ENCODE results near the gene OR52A1. TPM values are rescaled to one million over a fixed set of nuclear protein-coding genes. Genes with fewer than 3 reads are reported as not detected.

Gene OR52A1
- total and polyA plus RNA-seq, 9 of the 15 experiments (the other 6 are each of a cell fraction or from before 2014, with no cell fraction given): under 0.01 to 0.33 (median 0.13) TPM; not detected in 3

DNA sequence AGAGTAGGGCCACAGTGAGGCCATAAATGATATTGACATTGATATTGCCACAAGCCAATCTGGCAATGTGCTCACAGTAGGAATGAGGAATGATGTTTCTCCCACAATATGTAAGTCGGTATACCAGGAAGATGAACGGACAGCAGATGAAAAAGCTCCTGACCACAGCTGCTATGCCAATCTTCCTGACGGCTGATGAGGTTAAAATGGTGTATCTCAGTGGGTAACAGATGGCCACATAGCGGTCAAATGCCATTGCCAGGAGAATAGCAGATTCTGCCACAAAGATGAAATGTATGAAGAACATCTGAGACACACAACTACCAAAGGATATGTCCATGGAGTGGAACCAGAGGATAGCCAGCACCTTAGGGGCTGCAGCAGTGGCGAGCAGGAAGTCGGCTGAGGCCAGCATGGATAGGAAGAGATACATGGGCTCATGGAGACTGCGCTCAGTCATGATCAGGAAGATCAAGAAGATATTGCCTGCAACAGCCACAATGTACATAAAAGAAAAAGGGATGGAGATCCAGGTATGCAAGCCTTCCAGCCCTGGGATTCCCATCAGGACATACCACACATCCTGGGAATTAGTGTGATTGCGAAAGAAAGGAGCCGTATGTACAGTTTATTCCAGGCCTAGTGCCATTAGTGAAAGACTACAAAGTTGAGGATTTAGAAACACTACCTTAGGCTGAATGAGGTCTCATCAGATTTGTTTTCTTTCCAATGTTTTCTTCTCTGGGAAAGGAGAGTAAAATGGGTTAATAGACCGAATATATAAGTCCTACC lies 23.7 kb upstream of the OR52A1 start:
- Histone ChIP-seq H3K4me2 (ENCODE audit: insufficient read depth, low read length) (no peak overlapping the region), H3K27me3 (ENCODE audit: control insufficient read depth in 2 of 2, insufficient read depth in 2 of 2, low read length in 2 of 2) (no peaks in the 10 kb centered on the region), H3K4me1 (replicated peaks in 1 of 2; ENCODE audit: control insufficient read depth in 2 of 2, insufficient read depth in 2 of 2, low read length in 2 of 2) (no peaks in the 10 kb centered on the region; a peak in 1 of 5 replicates), H3K36me3 (ENCODE audit: control insufficient read depth, insufficient read depth, low read length) (no peaks in the 10 kb centered on the region), H3K79me2 (ENCODE audit: control insufficient read depth, insufficient read depth, low read length) (no peaks in the 10 kb centered on the region), H3K9ac (ENCODE audit: insufficient read depth in 1 of 2, low read depth in 2 of 2, low read length in 2 of 2) (no peak overlapping the region), H3K27ac (ENCODE audit: extremely low read depth, low read depth, low read length) (no peak overlapping the region; the same call in 2 of the 3 replicates), H2AFZ (ENCODE audit: low read depth, low read length) (peak overlapping the region; percentile 79), H3K9me3 (replicated peaks; ENCODE audit: control insufficient read depth, insufficient read depth, low read depth, low read length) (no peaks in the 10 kb centered on the region), H4K20me1 (replicated peaks; ENCODE audit: control insufficient read depth, insufficient read depth, low read length) (no peaks in the 10 kb centered on the region), H3K9me1 (ENCODE audit: control insufficient read depth, insufficient read depth, low read length) (no peaks in the 10 kb centered on the region), H3K4me3 (no peak overlapping the region)
- BruUV-seq (replicated peaks): no TSS peak
- ATAC-seq (peak; percentile 80), FAIRE-seq (no peak), DNase-seq (ENCODE audit: extremely low read depth in 1 of 4, low spot score in 3 of 4) (no peak)
- WGBS (ENCODE audit: insufficient coverage, low coverage, missing lambda C conversion rate): 57% methylated on average over 10 of the region's 10 CpGs
- in situ Hi-C loops (cut with MboI): no loop called here
- intact Hi-C loops (cut with micrococcal nuclease): no loop called here
- no peak for TF ChIP-seq FOXK1 (CRISPR knock-in tag; IDR thresholded peaks at IDR 0.05; ENCODE audit: borderline replicate concordance)
- peak; percentile 20 for TF ChIP-seq DACH1 (IDR thresholded peaks at IDR 0.05; ENCODE audit: partially characterized antibody)
- no peak for TF ChIP-seq ERF (CRISPR knock-in tag; IDR thresholded peaks at IDR 0.05)
- no peak for TF ChIP-seq ATF1 (CRISPR knock-in tag; IDR thresholded peaks at IDR 0.05)
- no peak for TF ChIP-seq ATF1 (tag; IDR thresholded peaks at IDR 0.05)
- 0 out of 2 replicates have a peak, but pooled peaks have one; percentile 16 for TF ChIP-seq SMARCA4 (IDR thresholded peaks at IDR 0.05)
- TF ChIP-seq CEBPB (tag; IDR thresholded peaks at IDR 0.05): peak; percentile 83
- no peak for TF ChIP-seq CSDE1 (IDR thresholded peaks at IDR 0.05)
- 0 out of 2 replicates have a peak, but pooled peaks have one; percentile 10 for TF ChIP-seq ELF2 (CRISPR knock-in tag; IDR thresholded peaks at IDR 0.05)
- TF ChIP-seq, protein P1, sequence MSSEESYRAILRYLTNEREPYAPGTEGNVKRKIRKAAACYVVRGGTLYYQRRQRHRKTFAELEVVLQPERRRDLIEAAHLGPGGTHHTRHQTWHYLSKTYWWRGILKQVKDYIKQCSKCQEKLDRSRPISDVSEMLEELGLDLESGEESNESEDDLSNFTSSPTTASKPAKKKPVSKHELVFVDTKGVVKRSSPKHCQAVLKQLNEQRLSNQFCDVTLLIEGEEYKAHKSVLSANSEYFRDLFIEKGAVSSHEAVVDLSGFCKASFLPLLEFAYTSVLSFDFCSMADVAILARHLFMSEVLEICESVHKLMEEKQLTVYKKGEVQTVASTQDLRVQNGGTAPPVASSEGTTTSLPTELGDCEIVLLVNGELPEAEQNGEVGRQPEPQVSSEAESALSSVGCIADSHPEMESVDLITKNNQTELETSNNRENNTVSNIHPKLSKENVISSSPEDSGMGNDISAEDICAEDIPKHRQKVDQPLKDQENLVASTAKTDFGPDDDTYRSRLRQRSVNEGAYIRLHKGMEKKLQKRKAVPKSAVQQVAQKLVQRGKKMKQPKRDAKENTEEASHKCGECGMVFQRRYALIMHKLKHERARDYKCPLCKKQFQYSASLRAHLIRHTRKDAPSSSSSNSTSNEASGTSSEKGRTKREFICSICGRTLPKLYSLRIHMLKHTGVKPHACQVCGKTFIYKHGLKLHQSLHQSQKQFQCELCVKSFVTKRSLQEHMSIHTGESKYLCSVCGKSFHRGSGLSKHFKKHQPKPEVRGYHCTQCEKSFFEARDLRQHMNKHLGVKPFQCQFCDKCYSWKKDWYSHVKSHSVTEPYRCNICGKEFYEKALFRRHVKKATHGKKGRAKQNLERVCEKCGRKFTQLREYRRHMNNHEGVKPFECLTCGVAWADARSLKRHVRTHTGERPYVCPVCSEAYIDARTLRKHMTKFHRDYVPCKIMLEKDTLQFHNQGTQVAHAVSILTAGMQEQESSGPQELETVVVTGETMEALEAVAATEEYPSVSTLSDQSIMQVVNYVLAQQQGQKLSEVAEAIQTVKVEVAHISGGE (CRISPR knock-in tag; IDR thresholded peaks at IDR 0.05): 0 out of 6 replicates have a peak, but pooled peaks of 1 of the 3 experiments have one; percentile 24
- TF ChIP-seq RFX1 (IDR thresholded peaks at IDR 0.05): no peak
- no peak for TF ChIP-seq KLF13 (tag; IDR thresholded peaks at IDR 0.05; ENCODE audit: borderline replicate concordance, low read depth)
- TF ChIP-seq, protein P2, sequence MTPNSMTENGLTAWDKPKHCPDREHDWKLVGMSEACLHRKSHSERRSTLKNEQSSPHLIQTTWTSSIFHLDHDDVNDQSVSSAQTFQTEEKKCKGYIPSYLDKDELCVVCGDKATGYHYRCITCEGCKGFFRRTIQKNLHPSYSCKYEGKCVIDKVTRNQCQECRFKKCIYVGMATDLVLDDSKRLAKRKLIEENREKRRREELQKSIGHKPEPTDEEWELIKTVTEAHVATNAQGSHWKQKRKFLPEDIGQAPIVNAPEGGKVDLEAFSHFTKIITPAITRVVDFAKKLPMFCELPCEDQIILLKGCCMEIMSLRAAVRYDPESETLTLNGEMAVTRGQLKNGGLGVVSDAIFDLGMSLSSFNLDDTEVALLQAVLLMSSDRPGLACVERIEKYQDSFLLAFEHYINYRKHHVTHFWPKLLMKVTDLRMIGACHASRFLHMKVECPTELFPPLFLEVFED (CRISPR knock-in tag; conservative IDR thresholded peaks at IDR 0.05): no peak
- TF ChIP-seq, protein P3, sequence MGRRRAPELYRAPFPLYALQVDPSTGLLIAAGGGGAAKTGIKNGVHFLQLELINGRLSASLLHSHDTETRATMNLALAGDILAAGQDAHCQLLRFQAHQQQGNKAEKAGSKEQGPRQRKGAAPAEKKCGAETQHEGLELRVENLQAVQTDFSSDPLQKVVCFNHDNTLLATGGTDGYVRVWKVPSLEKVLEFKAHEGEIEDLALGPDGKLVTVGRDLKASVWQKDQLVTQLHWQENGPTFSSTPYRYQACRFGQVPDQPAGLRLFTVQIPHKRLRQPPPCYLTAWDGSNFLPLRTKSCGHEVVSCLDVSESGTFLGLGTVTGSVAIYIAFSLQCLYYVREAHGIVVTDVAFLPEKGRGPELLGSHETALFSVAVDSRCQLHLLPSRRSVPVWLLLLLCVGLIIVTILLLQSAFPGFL (CRISPR knock-in tag; IDR thresholded peaks at IDR 0.05): no peak
- TF ChIP-seq, protein P4, sequence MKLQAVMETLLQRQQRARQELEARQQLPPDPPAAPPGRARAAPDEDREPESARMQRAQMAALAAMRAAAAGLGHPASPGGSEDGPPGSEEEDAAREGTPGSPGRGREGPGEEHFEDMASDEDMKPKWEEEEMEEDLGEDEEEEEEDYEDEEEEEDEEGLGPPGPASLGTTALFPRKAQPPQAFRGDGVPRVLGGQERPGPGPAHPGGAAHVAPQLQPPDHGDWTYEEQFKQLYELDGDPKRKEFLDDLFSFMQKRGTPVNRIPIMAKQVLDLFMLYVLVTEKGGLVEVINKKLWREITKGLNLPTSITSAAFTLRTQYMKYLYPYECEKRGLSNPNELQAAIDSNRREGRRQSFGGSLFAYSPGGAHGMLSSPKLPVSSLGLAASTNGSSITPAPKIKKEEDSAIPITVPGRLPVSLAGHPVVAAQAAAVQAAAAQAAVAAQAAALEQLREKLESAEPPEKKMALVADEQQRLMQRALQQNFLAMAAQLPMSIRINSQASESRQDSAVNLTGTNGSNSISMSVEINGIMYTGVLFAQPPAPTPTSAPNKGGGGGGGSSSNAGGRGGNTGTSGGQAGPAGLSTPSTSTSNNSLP (IDR thresholded peaks at IDR 0.05; ENCODE audit: borderline replicate concordance, low read depth, low read length): no peak
- POLR2A ChIA-PET: no interaction called here
- CTCF ChIA-PET (ENCODE audit: low intra/inter-chr PET ratio): no interaction called here
